GM18909 (cell line): Measurements from ENCODE around the gene PHACTR4.
"Not testable (repeated sequence)": the region's sequence is repeated elsewhere in the genome, so short reads cannot be mapped to it uniquely, and the experiment has no call there.

ENCODE experiments used
- ATAC-seq: cut with Tn5 transposase; IDR thresholded peaks from one replicate; pipeline ENCODE4 v1.9.1; 2021; ENCODE audit warnings: mild to moderate bottlenecking; ENCODE audit not compliant: unreplicated experiment, poor library complexity

The PHACTR4 gene

DNA sequence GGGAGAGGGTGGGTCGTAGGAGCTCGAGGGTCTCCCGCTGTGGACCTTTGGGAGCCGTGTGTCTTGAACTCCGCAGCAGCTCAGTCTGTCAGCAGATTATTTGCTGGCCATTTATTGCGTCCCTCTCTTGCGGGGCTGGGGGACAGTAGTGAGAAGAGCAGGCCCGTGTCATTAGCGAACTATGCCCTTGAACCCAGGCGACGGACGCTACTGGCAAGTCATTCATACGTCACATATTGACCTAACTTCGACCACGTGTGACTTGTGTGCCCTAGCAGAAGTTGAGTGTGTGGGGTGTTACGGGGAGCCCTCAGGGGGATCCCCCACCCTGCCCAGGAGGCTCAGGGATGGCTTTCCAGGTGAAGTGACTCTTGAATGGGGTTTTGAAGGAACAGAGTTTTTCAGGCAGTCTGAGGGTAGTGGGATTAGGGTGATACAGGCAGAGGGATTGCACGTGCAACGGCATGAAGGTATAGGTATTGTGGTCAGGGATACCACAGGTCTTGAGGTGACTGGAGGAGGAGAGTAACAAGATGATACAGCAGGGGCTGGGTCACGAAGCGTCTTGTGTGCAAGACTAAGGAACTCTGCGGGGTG is 149.3 kb downstream of the PHACTR4 start:
- no peak for ATAC-seq

DNA sequence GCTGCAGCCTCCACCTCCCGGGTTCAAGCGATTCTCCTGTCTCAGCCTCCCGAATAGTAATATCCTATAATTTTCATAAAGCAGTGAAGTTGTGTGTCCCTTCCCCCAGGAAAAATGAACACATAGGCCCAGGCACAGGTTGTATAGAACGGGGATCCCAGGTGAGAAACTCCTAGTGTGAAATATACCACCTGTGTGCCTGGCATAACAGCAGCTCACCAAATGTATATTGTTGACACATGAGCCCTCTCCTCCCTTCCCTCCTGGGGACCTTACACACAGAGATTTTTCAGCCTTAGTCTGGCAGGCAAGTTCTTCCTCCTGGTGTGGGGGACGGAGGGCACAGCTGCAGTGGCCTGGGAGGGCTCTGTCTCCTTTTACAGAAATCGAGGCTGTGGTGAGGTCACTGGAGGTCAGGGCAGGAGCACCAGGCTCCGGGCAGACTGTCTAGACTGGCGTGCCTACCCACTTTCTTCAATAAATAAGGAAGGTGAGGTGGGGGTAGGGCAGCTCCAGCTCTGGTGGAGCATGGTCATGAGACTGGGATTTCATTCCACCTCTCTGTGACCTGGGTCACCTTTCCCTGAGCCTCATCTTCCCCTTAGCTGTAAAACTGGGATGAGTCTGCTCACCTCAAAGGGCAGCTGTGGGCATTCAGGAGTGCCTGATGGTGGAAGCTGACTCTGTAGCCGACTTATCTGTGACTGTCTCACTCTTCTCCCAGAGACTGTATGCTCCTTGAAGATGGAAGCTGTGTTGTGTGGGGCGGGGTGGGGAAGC is 150.6 kb downstream of the PHACTR4 start:
- ATAC-seq, result no peak

DNA sequence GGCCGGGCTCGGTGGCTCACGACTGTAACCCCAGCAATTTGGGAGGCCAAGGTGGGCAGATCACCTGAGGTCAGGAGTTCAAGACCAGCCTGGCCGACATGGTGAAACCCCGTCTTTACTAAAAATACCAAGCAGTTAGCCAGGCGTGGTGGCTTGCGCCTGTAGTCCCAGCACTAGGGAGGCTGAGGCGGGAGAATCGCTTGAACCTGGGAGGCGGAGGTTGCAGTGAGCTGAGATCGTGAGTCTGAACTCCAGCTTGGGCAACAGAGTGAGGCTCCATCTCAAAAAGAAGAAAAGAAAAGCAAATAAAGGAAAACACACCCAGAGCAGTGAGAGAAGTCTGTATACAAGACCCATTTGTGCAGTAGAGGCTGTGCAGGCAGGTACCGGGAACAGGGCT is 151.3 kb downstream of the PHACTR4 start:
- ATAC-seq, result not testable (repeated sequence)

DNA sequence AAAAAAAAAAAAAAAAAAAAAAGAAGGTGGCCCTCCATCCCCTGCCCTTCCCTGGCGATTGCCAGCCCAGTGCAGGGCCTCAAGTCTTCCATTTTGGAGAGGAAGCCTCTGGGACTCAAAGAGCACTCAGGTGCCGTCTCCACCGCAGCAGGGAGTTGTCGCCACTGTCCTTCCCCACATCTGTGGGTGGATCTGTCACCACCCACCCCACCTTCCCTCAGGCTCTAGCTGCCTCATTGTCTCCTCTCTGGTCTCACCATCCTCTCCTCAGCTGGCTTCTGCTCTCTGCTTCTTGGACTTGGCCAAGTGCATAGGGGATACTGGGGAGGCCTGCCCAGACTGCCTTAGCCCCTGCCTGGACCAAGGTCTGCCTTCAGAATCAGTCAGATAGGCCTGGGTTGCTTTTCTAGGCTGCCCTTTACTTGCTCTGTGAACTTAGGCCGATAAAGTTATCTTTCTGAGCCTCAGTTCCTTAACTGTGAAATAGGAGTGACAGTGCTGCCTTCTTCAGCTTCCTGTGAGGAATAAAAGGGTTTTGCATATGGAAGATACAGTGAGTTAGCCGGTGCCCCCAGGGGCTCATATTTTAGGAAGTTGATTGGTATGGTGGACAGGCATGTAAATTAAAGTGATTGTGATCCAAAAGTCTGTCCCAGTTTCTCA is 152.1 kb downstream of the PHACTR4 start:
- ATAC-seq, result no peak

DNA sequence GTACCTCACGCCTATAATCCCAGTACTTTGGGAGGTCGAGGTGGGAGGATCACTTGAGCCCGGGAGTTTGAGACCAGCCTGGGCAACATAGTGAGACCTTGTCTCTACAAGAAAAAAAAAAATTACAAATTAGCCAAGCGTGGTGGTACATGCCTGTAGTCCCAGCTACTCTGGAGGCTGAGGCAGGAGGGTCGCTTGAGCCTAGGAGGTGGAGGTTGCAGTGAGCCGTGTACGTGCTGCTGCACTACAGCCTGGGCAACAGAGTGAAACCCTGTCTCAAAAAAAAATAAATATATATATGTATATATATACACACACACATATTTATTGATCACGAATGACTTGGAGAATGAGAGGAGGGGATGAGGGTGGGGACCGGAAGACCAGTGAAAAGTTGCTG is 153.0 kb downstream of the PHACTR4 start:
- ATAC-seq, result not testable (repeated sequence)

DNA sequence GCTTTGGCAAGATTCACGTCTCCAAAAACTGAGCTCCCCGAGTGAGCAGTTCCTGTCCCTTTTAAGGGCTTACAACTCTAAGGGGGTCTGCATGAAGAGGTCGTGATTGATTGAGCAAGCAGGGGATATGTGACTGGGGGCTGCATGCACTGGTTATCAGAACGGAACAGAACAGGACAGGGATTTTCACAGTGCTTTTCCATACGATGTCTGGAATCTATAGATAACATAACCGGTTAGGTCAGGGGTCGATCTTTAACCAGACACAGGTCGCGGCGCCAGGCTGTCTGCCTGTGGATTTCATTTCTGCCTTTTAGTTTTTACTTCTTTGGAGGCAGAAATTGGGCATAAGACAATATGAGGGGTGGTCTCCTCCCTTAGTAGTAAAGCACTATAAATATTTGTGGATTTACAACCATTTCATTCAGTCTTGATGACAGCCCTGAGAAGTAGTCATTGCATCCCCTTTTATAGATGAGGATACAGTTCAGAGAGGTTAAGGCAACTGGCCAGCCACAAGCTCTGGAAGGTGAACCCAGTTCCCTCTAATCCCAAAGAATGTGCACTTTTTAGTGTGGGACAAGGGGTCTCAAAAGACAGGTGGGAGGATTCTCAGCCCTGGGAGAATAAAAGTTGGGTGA is 155.6 kb downstream of the PHACTR4 start:
- not testable (repeated sequence) for ATAC-seq

DNA sequence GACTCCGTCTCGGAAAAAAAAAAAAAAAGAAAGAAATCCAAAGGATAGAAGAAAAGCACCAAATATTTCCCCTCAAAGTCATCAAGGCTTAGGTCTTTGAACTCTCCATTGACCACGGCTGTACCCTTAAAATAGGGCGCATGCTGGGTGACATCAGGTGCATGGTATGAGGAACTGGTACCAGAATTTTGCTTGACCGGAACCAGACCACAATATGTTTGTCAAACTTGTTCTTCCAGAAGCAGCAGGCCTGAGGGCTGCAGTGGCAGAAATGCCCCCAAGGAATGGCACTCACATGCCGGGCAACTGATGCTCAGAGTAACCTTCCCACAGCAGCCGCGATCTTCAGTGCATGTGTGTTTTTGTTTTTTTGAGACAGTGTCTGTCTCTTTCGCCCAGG is 157.3 kb downstream of the PHACTR4 start:
- ATAC-seq, result no peak

DNA sequence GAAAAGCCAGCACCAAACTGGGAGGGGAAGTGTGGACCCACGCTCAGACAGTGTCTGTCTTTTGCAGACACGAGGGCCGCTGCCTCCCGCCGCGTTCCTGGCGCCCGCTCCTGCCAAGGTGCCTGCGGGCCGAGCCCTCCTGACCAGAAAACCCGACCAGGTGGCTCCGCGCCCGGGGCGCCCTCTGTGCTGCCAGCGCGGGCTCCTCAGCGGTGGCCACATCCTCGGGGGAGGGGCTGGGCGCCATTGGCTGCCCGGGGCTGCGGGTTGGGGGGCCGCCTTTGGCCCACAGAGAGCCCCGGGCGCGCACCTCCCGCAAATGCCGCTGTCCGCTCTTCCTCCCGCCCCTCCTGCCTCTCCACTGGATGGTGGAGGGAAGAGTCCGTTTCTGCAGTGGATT is 160.9 kb downstream of the PHACTR4 start:
- no peak for ATAC-seq

DNA sequence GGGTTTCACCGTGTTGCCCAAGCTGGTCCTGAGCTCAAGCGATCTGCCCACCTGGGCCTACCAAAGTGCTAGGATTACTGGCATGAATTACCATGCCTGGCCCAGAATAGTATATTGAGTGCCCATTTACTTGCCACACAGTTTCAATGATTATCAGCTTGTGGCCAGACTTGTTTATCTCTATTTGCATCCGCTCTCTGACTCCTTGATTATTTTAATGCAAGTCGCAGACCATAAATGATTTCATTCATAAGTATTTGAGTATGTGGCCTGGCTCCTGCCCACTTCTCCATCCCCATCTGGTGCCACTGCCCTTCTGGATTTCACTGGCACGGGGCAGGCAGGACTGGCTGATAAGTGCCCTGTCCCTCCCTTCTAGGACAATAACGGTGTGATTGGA is 165.1 kb downstream of the PHACTR4 start:
- ATAC-seq, result no peak

DNA sequence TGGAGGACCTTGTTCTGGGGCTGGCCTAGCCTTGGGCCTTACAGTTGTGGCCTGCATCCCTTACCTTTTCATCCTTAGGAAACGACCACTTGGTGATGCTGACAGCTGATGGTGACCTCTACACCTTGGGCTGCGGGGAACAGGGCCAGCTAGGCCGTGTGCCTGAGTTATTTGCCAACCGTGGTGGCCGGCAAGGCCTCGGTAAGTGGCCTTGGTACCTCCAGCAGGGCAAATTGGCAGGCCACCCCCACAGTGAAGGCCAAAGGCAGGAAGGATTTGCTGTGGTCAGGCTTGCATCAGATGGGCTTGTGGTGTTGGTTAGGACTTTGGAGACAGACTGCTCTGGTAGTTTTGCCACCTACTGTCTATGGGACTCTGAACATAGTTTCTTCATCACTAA is 165.6 kb downstream of the PHACTR4 start:
- ATAC-seq, result no peak

DNA sequence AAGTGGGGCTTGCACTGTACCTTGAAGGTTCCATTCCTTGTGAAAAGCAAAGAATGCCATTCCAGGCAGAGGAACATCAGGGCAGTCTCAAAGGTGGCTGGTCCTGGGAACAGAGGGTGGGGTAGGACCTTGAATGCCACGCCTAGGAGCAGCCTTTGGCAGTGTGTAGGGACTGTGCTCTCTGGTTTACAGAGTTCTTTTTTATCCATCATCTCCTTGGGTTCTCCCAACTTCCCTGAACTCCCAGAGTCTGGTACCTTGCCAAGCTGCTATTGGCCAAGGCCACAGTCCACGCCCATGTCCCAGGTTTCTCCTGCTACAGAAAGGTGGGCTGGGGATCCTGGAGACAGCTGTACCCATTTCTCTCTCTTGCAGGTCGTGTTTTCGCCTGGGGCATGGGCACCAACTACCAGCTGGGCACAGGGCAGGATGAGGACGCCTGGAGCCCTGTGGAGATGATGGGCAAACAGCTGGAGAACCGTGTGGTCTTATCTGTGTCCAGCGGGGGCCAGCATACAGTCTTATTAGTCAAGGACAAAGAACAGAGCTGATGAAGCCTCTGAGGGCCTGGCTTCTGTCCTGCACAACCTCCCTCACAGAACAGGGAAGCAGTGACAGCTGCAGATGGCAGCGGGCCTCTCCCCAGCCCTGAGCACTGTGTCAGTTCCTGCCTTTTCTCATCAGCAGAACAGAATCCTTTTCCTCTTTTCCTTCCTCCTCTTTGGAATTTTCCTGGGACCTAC is 168.1 kb downstream of the PHACTR4 start:
- ATAC-seq, result no peak

DNA sequence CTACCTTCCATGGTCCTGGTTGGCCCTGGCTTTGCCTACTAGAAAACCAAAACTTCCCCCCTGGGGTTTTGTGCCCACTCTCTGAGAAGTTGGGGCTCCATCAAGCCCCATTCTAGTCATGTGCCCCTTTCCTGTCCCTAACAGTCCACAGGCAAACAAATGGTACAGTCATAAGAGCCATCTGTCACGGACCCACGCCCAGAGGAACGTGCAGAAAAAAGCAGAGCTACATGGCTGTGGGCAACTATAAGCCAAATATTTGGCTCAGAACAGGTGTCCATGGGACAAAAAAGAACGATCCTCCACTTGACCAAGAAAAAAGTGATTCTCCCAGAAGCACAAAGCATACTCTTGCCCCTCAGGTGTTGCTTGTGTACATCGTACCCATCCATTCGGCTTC is 168.7 kb downstream of the PHACTR4 start:
- ATAC-seq, result no peak

DNA sequence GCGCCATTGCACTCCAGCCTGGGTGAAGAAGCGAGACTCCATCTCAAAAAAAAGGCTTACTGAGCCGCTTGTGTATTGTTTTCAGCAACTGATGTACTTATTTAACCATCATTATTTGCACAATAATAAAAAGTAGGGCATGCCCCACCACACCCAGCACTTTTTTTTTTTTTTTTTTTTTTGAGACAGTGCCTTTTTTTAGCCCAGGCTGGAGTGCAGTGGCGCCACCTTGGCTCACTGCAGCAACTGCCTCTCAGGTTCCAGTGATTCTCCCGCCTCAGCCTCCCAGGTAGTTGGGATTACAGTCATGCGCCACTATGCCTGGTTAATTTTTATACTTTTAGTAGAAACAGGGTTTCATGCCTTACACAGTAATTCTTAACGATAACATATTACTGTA is 171.1 kb downstream of the PHACTR4 start:
- ATAC-seq, result no peak

DNA sequence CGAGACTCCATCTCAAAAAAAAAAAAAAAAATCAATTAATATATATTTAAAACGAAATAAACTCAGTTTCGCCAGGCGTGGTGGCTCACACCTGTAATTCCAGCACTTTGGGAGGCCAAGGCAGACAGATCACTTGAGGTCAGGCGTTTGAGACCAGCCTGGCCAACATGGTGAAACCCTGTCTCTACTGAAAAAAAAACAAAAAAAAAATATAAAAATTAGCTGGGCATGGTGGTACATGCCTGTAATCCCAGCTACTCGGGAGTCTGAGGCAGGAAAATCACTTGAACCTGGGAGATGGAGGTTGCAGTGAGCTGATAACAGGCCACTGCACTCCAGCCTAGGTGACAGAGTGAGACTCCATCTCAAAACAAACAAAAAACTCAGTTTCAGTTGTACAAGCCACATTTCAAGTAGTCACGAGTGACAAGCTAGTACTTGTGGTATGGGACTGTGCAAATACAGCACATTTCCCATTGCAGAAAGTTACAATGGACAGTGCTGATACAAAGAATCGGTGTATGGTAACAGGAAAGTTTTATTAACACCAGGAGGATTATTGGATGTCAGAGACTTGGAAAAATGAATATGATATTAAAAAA is 172.0 kb downstream of the PHACTR4 start:
- ATAC-seq, result not testable (repeated sequence)

DNA sequence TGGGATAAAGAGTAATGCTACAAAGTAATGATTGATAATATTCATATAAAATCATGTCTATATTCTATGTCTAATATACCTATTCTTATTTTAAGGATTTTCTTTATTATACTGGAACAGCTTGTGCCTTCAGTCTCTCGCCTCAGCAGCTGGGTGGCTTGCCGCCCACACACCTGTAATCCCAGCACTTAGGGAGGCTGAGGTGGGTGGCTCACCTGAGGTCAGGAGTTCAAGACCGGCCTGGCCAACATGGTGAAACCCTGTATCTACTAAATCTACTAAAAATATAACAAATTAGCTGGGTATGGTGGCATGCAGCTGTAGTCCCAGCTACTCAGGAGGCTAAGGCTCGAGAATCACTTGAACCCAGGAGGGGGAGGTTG is 175.7 kb downstream of the PHACTR4 start:
- no peak for ATAC-seq

DNA sequence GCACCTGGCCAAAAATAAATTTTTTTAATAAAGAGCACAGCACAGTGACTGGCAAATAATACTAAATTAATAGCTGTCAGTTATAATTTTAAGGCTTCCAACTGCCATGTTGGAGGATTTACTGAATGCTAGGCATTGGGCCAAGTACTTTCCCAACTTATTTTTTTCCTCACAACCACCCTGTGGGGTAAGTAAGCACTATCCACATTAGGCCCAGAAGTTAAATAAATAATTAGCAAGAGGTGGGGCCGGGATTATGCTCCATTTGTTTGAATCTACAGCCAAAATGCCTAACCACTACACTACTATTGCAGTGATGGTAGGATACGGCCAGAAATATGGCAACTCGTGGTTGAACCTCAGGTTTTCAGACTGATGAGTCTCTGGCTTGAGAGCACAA is 178.8 kb downstream of the PHACTR4 start:
- no peak for ATAC-seq
